Astrocyte (in vitro differentiated cells and primary cell): Measurements from ENCODE around the gene SYNGR1.

Source experiments
- EZH2 ChIP-seq: IDR thresholded peaks from 2 replicates; pipeline ENCODE4 v1.6.1; 2012; ENCODE audit warnings: mild to moderate bottlenecking, low read length, inconsistent platforms; ENCODE audit not compliant: insufficient read depth
- TF ChIP-seq, protein P1 (sequence below): IDR thresholded peaks from 2 replicates; pipeline ENCODE4 v1.5.1; 2011; ENCODE audit warnings: low read depth, mild to moderate bottlenecking, inconsistent platforms, low read length, moderate library complexity; ENCODE audit not compliant: insufficient read depth

DNA sequence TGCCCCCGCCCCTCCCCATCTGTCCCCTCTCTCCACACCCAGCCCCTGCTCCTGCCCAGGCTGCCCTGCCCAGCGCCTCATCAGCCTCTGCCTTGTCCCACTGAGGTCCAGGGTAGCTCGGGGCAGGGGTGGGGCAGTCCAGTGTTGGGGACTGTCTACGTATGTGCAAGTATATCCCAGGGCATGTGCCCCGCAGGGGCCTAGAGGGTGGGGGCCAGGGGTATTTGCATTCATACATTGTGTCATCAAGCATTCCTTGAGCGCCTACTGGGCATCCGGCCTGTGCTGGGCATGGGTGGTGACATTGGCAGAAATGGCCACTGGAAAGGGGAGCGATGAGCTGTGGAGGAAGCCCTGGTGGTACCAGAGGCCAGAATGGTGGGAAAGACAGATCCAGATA is 32.1 kb downstream of the SYNGR1 start:
- TF ChIP-seq, protein P1, sequence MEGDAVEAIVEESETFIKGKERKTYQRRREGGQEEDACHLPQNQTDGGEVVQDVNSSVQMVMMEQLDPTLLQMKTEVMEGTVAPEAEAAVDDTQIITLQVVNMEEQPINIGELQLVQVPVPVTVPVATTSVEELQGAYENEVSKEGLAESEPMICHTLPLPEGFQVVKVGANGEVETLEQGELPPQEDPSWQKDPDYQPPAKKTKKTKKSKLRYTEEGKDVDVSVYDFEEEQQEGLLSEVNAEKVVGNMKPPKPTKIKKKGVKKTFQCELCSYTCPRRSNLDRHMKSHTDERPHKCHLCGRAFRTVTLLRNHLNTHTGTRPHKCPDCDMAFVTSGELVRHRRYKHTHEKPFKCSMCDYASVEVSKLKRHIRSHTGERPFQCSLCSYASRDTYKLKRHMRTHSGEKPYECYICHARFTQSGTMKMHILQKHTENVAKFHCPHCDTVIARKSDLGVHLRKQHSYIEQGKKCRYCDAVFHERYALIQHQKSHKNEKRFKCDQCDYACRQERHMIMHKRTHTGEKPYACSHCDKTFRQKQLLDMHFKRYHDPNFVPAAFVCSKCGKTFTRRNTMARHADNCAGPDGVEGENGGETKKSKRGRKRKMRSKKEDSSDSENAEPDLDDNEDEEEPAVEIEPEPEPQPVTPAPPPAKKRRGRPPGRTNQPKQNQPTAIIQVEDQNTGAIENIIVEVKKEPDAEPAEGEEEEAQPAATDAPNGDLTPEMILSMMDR: no peak
- TF ChIP-seq EZH2: no peak
